ENCODE results near the gene ARRDC2. TPM values are rescaled to one million over a fixed set of nuclear protein-coding genes. Genes with fewer than 3 reads are reported as not detected.
A peak's percentile ranks its signal among the peaks of the same experiment; 100 is the strongest.

The ARRDC2 gene
- total RNA-seq (2021; fragmentation: NEBNext Ultra II Directional; extraction: Animal tissue kit (Norgen Biotek cat#: 25700)), result 1 to 10 TPM; 5.3 to 8.1 (median 7.0) TPM
- long read RNA-seq, result 0 reads

GRCh38 chr19:18007917-18008673 lies at the start of gene ARRDC2:
ARRDC2 (plus strand) TSS chr19:18008170; CDS start chr19:18008311, 141 bp downstream.
- Mint-ChIP-seq H3K27ac (peak within 1 kb of the TSS; percentile 74), H3K4me3 (peak within 1 kb of the TSS; percentile 88)

GRCh38 chr19:17963936-17964691 lies 43.9 kb upstream of the ARRDC2 start:
- H3K27me3 Mint-ChIP-seq (ENCODE audit: insufficient read depth), result peaks cover 48% of the 10 kb centered on the region
- no peaks in the 10 kb centered on the region for H3K4me1 Mint-ChIP-seq (ENCODE audit: low read depth)
- H3K36me3 Mint-ChIP-seq (ENCODE audit: low read depth), result no peaks in the 10 kb centered on the region
- TF ChIP-seq, protein P1, sequence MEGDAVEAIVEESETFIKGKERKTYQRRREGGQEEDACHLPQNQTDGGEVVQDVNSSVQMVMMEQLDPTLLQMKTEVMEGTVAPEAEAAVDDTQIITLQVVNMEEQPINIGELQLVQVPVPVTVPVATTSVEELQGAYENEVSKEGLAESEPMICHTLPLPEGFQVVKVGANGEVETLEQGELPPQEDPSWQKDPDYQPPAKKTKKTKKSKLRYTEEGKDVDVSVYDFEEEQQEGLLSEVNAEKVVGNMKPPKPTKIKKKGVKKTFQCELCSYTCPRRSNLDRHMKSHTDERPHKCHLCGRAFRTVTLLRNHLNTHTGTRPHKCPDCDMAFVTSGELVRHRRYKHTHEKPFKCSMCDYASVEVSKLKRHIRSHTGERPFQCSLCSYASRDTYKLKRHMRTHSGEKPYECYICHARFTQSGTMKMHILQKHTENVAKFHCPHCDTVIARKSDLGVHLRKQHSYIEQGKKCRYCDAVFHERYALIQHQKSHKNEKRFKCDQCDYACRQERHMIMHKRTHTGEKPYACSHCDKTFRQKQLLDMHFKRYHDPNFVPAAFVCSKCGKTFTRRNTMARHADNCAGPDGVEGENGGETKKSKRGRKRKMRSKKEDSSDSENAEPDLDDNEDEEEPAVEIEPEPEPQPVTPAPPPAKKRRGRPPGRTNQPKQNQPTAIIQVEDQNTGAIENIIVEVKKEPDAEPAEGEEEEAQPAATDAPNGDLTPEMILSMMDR (IDR thresholded peaks at IDR 0.05), result no peak
- H3K4me3 Mint-ChIP-seq, result no peak overlapping the region
- H3K9me3 Mint-ChIP-seq, result no peaks in the 10 kb centered on the region
- DNase-seq, result no peak
- no peak overlapping the region for H3K27ac Mint-ChIP-seq

More at GRCh38 chr19:18007917-18008673, at the start of gene ARRDC2:
- TF ChIP-seq, protein P1 (IDR thresholded peaks at IDR 0.05), result no peak
- Mint-ChIP-seq H3K36me3 (ENCODE audit: low read depth) (peaks cover 2% of the 10 kb centered on the region; the same call in 1 of the 2 replicates), H3K27me3 (ENCODE audit: insufficient read depth) (peaks cover 1% of the 10 kb centered on the region), H3K4me1 (ENCODE audit: low read depth) (peaks cover 18% of the 10 kb centered on the region), H3K9me3 (no peaks in the 10 kb centered on the region)
- peak; percentile 77 for DNase-seq

GRCh38 chr19:17965370-17966128 lies 42.4 kb upstream of the ARRDC2 start:
- no peak for DNase-seq
- TF ChIP-seq, protein P1 (IDR thresholded peaks at IDR 0.05), result no peak
- H3K36me3 Mint-ChIP-seq (ENCODE audit: low read depth), result no peaks in the 10 kb centered on the region
- H3K27ac Mint-ChIP-seq, result no peak overlapping the region
- no peak overlapping the region for H3K4me3 Mint-ChIP-seq
- no peaks in the 10 kb centered on the region for H3K4me1 Mint-ChIP-seq (ENCODE audit: low read depth)
- H3K27me3 Mint-ChIP-seq (ENCODE audit: insufficient read depth), result peaks cover 48% of the 10 kb centered on the region
- H3K9me3 Mint-ChIP-seq, result no peaks in the 10 kb centered on the region

GRCh38 chr19:17966129-17966483 lies 41.9 kb upstream of the ARRDC2 start:
- H3K27me3 Mint-ChIP-seq (ENCODE audit: insufficient read depth), result peaks cover 48% of the 10 kb centered on the region
- no peaks in the 10 kb centered on the region for H3K36me3 Mint-ChIP-seq (ENCODE audit: low read depth)
- no peak overlapping the region for H3K4me3 Mint-ChIP-seq
- no peak overlapping the region for H3K27ac Mint-ChIP-seq
- no peaks in the 10 kb centered on the region for H3K4me1 Mint-ChIP-seq (ENCODE audit: low read depth)
- H3K9me3 Mint-ChIP-seq, result no peaks in the 10 kb centered on the region
- TF ChIP-seq, protein P1 (IDR thresholded peaks at IDR 0.05), result no peak
- DNase-seq, result no peak

GRCh38 chr19:17966550-17967256 lies 41.3 kb upstream of the ARRDC2 start, which contains the start of gene KCNN1:
KCNN1 (plus strand) TSS chr19:17967107; CDS start chr19:17973889, 6,782 bp downstream.
- Mint-ChIP-seq H3K27ac (no peak within 1 kb of the TSS), H3K9me3 (no peaks in the 10 kb centered on the region), H3K4me3 (no peak within 1 kb of the TSS), H3K4me1 (ENCODE audit: low read depth) (no peaks in the 10 kb centered on the region), H3K36me3 (ENCODE audit: low read depth) (no peaks in the 10 kb centered on the region), H3K27me3 (ENCODE audit: insufficient read depth) (peaks cover 45% of the 10 kb centered on the region)
- no peak for DNase-seq
- TF ChIP-seq, protein P1 (IDR thresholded peaks at IDR 0.05), result no peak
